Esophagus muscularis mucosa (tissue), 4 donors: ENCODE data around the gene FAM118B. TPM values are rescaled to one million over a fixed set of nuclear protein-coding genes. Genes with fewer than 3 reads are reported as not detected.

Source experiments
- DNase-seq: peaks from one replicate; pipeline ENCODE4 v3.0.0-alpha.2; 2017; ENCODE audit errors: extremely low spot score
- H3K27ac ChIP-seq, 4 donors: fragments of 200-600 bp; sonication (generic); replicated peaks in 1 of 4; 1 replicate in 3 of 4; 2 replicates in 1 of 4; pipeline ENCODE4 v1.5.1; 2016 to 2019; ENCODE audit warnings: mild to moderate bottlenecking in 1 of 4
- H3K27me3 ChIP-seq, 4 donors: fragments of 200-600 bp; sonication (generic); one replicate each; pipeline versions ENCODE4 v1.5.1 to v1.6.0; 2016 to 2019
- H3K36me3 ChIP-seq, 4 donors: fragments of 200-600 bp; sonication (generic); one replicate each; pipeline ENCODE4 v1.5.1; 2016 to 2019
- H3K4me1 ChIP-seq, 4 donors: fragments of 200-600 bp; sonication (generic); one replicate each; pipeline ENCODE4 v1.5.1; 2016 to 2019
- H3K4me3 ChIP-seq, 4 donors: fragments of 200-600 bp; sonication (generic); 1 replicate in 2 of 4; 2 replicates in 2 of 4; pipeline ENCODE4 v1.5.1; 2016 to 2019; ENCODE audit warnings: mild to moderate bottlenecking in 4 of 4, moderate library complexity in 1 of 4
- H3K9me3 ChIP-seq, 4 donors: fragments of 200-600 bp; sonication (generic); 1 replicate in 3 of 4; 2 replicates in 1 of 4; pipeline ENCODE4 v1.5.1; 2016 to 2019
- EP300 ChIP-seq: sonication (generic); formaldehyde crosslinking; IDR thresholded peaks from one replicate; pipeline ENCODE4 v1.6.1; 2017; ENCODE audit warnings: antibody characterized with exemption
- POLR2A ChIP-seq: fragments of 450-650 bp; IDR thresholded peaks from one replicate; pipeline ENCODE4 v1.6.1; 2017; ENCODE audit warnings: antibody characterized with exemption, moderate library complexity, mild to moderate bottlenecking, low read depth
- POLR2AphosphoS5 ChIP-seq, 2 donors: sonication (generic); formaldehyde crosslinking; IDR thresholded peaks; one replicate each; pipeline ENCODE4 v1.6.1; 2017; ENCODE audit warnings: antibody characterized with exemption in 2 of 2
- WGBS: methylation state at CpG from one replicate; pipeline ENCODE4 v1.1.5; 2018; 5-methylcytosine and 5-hydroxymethylcytosine counted together
- intact Hi-C: fragments of 100-400 bp; cut with DNase I; formaldehyde crosslinking; loops from one replicate; pipeline ENCODE4 v1.15.1; 2023
- small RNA-seq, 3 donors: library from RNA; depleted of rRNA; stranded (forward); fragments of <200 nt; gene quantifications; one replicate each; pipeline ENCODE3, GENCODE V24; 2016
- total RNA-seq, 4 donors: library from RNA; depleted of rRNA; stranded (reverse); fragments of >200 nt; gene quantifications; one replicate each; pipeline versions ENCODE4 v1.1.0 to v1.2.1, GENCODE V29; 2016
- TF ChIP-seq, protein P1 (sequence below), 3 experiments: fragments of 200-600 bp in 2 of 3; fragments of 450-650 bp in 1 of 3; sonication (generic) in 2 of 3; IDR thresholded peaks; one replicate each; pipeline ENCODE4 v1.5.1; 2017 to 2019; ENCODE audit warnings: antibody characterized with exemption in 3 of 3, mild to moderate bottlenecking in 2 of 3, moderate library complexity in 1 of 3

The FAM118B gene
- total RNA-seq, 4 donors from 2014 or later = 14.1 to 22.8 (median 17.9) TPM

DNA sequence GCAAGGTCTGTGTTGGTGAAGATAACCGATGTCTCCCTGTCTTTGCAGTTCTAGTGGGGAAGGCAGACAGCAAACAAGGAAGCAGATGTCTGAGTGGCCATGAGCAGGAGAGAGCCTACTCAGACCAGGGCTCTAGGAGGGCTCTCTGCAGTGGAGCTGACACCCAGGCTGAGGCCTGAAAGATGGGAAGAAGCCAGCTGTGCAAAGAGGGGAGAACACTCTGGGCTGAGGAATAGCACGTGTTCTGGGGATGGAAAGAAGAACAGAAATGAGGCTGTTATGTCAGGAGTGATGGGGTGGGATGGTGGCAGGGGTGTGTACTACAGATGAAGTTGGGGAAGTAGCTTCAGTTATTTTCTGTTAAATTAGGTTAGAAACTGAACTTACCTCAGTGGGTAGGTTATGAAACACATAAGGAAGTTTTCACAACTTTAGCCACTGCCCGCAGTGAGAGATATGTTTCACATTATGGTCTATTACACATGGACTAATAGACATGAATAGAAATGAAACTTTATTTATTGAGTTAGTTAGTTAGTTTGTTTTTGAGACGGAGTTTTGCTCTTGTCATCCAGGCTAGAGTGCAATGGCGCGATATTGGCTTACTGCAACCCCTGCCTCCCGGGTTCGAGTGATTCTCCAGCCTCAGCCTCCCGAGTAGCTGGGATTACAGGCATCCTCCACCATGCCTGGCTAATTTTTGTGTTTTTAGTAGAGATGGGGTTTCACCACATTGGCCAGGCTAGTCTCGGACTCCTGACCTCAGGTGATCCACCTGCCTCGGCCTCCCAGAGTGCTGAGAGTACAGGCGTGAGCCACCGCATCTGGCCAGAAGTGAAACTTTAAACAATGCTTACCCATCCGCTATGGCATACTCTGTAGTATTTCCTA lies 100.1 kb downstream of the FAM118B start:
- TF ChIP-seq EP300 (no peak), POLR2A (no peak), POLR2AphosphoS5 (IDR thresholded peaks at IDR 0.05) (no peak)
- TF ChIP-seq, protein P1, sequence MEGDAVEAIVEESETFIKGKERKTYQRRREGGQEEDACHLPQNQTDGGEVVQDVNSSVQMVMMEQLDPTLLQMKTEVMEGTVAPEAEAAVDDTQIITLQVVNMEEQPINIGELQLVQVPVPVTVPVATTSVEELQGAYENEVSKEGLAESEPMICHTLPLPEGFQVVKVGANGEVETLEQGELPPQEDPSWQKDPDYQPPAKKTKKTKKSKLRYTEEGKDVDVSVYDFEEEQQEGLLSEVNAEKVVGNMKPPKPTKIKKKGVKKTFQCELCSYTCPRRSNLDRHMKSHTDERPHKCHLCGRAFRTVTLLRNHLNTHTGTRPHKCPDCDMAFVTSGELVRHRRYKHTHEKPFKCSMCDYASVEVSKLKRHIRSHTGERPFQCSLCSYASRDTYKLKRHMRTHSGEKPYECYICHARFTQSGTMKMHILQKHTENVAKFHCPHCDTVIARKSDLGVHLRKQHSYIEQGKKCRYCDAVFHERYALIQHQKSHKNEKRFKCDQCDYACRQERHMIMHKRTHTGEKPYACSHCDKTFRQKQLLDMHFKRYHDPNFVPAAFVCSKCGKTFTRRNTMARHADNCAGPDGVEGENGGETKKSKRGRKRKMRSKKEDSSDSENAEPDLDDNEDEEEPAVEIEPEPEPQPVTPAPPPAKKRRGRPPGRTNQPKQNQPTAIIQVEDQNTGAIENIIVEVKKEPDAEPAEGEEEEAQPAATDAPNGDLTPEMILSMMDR (IDR thresholded peaks at IDR 0.05) = no peak
- DNase-seq = no peak
- H3K4me3 ChIP-seq = no peak overlapping the region
- peaks cover 8 to 13% (median 13%) of the 10 kb centered on the region in 4 donors for H3K4me1 ChIP-seq
- H3K9me3 ChIP-seq = no peaks in the 10 kb centered on the region
- intact Hi-C loops = loop anchor here (2.0 to 10.0 kb wide), 4 partner anchors 46 to 683 kb away; partner anchors contain the start of gene ST3GAL4
- H3K36me3 ChIP-seq = peaks cover 0 to 42% (median 18%) of the 10 kb centered on the region in 4 donors
- no peaks in the 10 kb centered on the region for H3K27me3 ChIP-seq
- H3K27ac ChIP-seq = peak overlapping the region in 1 of 4 donors; percentile 8
- whole genome bisulfite sequencing = 84% methylated on average over 14 of the region's 14 CpGs

Small RNA genes within 50 kb of the gene (small RNA-seq; reads per million reads assigned to genes)
- gene AP001893.2 (0 reads per million in 3 donors), gene RN7SL351P (0 reads per million in 3 donors), gene RNU4-86P (0 reads per million in 3 donors)

Other genes starting within 250 kb of the FAM118B start
- 10 to 100 TPM; 16.6 to 42.7 (median 28.1) TPM for gene CDON, start 148.9 kb upstream of the FAM118B start, total RNA-seq
- gene RPUSD4, start 132 bp upstream of the FAM118B start, total RNA-seq = 10 to 100 TPM; 15.0 to 19.9 (median 17.6) TPM
- 10 to 100 TPM; 52.7 to 82.0 (median 77.7) TPM for gene SRPRA, start 57.1 kb downstream of the FAM118B start, total RNA-seq
- gene FOXRED1, start 57.4 kb downstream of the FAM118B start, total RNA-seq = 10 to 100 TPM; 10.9 to 13.1 (median 12.2) TPM
- gene TIRAP, start 71.3 kb downstream of the FAM118B start, total RNA-seq = 10 to 100 TPM in 3 of 4 donors, 1 to 10 TPM in 1; 8.3 to 14.3 (median 13.4) TPM
- 10 to 100 TPM in 3 of 4 donors, 1 to 10 TPM in 1; 8.0 to 18.4 (median 14.3) TPM for gene DCPS, start 92.3 kb downstream of the FAM118B start, total RNA-seq
- 10 to 100 TPM; 40.0 to 52.4 (median 40.5) TPM for gene ST3GAL4, start 143.9 kb downstream of the FAM118B start, total RNA-seq